Measurements from ENCODE around the gene UCP3. TPM values are rescaled to one million over a fixed set of nuclear protein-coding genes. Genes with fewer than 3 reads are reported as not detected.

UCP3 gene
- total RNA-seq, 2 experiments from 2014 or later, result 2.4 to 3.2 TPM

- H3K27ac ChIP-seq (ENCODE audit: low read depth, low read length, poor library complexity, severe bottlenecking), result no peak overlapping the region
- POLR2A ChIA-PET, result interaction anchor here (0.5 kb wide), 1 partner anchor 1460 kb away, joined by 5 read pairs; no protein-coding TSS in a partner anchor
These were observed 1.7 kb upstream of the UCP3 start for GRCh38 chr11:74010306-74011300.

GRCh38 chr11:74009675-74010305, 905 bp upstream of the UCP3 start:
- Histone ChIP-seq H3K9me2 (ENCODE audit: insufficient read depth, low read length) (no peaks in the 10 kb centered on the region), H2AFZ (ENCODE audit: low read length) (no peak overlapping the region), H3K36me3 (ENCODE audit: insufficient read depth, low read length) (no peaks in the 10 kb centered on the region), H3K4me1 (ENCODE audit: insufficient read depth, low read length, poor library complexity, severe bottlenecking) (peaks cover 39% of the 10 kb centered on the region), H3K27ac (ENCODE audit: low read depth, low read length, poor library complexity, severe bottlenecking) (no peak overlapping the region), H4K20me1 (ENCODE audit: insufficient read depth, low read length) (no peaks in the 10 kb centered on the region), H3K79me2 (ENCODE audit: insufficient read depth, low read depth, low read length) (no peaks in the 10 kb centered on the region), H3K4me2 (ENCODE audit: low read length) (no peak overlapping the region), H3K4me3 (ENCODE audit: low read depth, low read length, poor library complexity, severe bottlenecking) (no peak overlapping the region), H3K9me3 (ENCODE audit: low read length) (no peaks in the 10 kb centered on the region)
- CTCF ChIA-PET (ENCODE audit: unreplicated experiment), result no interaction called here
- POLR2A ChIA-PET, result interaction anchor here (0.5 kb wide), 1 partner anchor 1459 kb away, joined by 5 read pairs; no protein-coding TSS in a partner anchor
- intact Hi-C loops (cut with micrococcal nuclease; ENCODE audit: unreplicated experiment), result no loop called here
- TF ChIP-seq CTCF (conservative IDR thresholded peaks at IDR 0.05; ENCODE audit: low read length) (no peak), EZH2phosphoT487 (IDR thresholded peaks at IDR 0.05; ENCODE audit: borderline replicate concordance, low read depth, low read length) (no peak)
- no peak for DNase-seq (ENCODE audit: low spot score)
- no TSS peak for BruUV-seq (replicated peaks)

More at GRCh38 chr11:74010306-74011300, 1.7 kb upstream of the UCP3 start:
- Histone ChIP-seq H4K20me1 (ENCODE audit: insufficient read depth, low read length) (no peaks in the 10 kb centered on the region), H2AFZ (ENCODE audit: low read length) (no peak overlapping the region), H3K4me1 (ENCODE audit: insufficient read depth, low read length, poor library complexity, severe bottlenecking) (peaks cover 37% of the 10 kb centered on the region), H3K36me3 (ENCODE audit: insufficient read depth, low read length) (no peaks in the 10 kb centered on the region), H3K4me2 (ENCODE audit: low read length) (no peak overlapping the region), H3K9me2 (ENCODE audit: insufficient read depth, low read length) (no peaks in the 10 kb centered on the region), H3K79me2 (ENCODE audit: insufficient read depth, low read depth, low read length) (no peaks in the 10 kb centered on the region), H3K9me3 (ENCODE audit: low read length) (no peaks in the 10 kb centered on the region), H3K4me3 (ENCODE audit: low read depth, low read length, poor library complexity, severe bottlenecking) (no peak overlapping the region)
- no peak for TF ChIP-seq EZH2phosphoT487 (IDR thresholded peaks at IDR 0.05; ENCODE audit: borderline replicate concordance, low read depth, low read length)
- no peak for TF ChIP-seq CTCF (conservative IDR thresholded peaks at IDR 0.05; ENCODE audit: low read length)
- no TSS peak for BruUV-seq (replicated peaks)
- DNase-seq (ENCODE audit: low spot score), result no peak
- CTCF ChIA-PET (ENCODE audit: unreplicated experiment), result no interaction called here
- intact Hi-C loops (cut with micrococcal nuclease; ENCODE audit: unreplicated experiment), result no loop called here
